ENCODE measurements around the gene CCNQ. TPM values are rescaled to one million over a fixed set of nuclear protein-coding genes. Genes with fewer than 3 reads are reported as not detected.
A peak's percentile ranks its signal among the peaks of the same experiment; 100 is the strongest.

CCNQ gene
- total RNA-seq, 1 donor from 2014 or later, result 15.2 TPM

- no peaks in the 10 kb centered on the region for H3F3A ChIP-seq (ENCODE audit: low read depth)
- H3K9ac ChIP-seq, result no peak overlapping the region
- peaks cover 6% of the 10 kb centered on the region for H3K27me3 Mint-ChIP-seq (ENCODE audit: insufficient read depth, low read depth)
- H3K79me2 ChIP-seq (ENCODE audit: low read depth), result no peaks in the 10 kb centered on the region
- no peak for DNase-seq (ENCODE audit: low spot score)
- H3K9me3 Mint-ChIP-seq, result peaks cover 29% of the 10 kb centered on the region
- no peak overlapping the region for H3K4me3 Mint-ChIP-seq
- H3K4me3 ChIP-seq, result no peak overlapping the region
- no peak overlapping the region for H3K4me2 ChIP-seq
- no peak overlapping the region for H2AFZ ChIP-seq (replicated peaks)
- TF ChIP-seq CTCF (IDR thresholded peaks at IDR 0.05) (no peak), EZH2phosphoT487 (IDR thresholded peaks at IDR 0.05) (no peak), EZH2 (IDR thresholded peaks at IDR 0.05) (no peak)
- H3K4me1 ChIP-seq, result no peaks in the 10 kb centered on the region
- no peaks in the 10 kb centered on the region for H3K36me3 ChIP-seq
- H3K36me3 Mint-ChIP-seq, result no peaks in the 10 kb centered on the region
- no peaks in the 10 kb centered on the region for H4K20me1 ChIP-seq (ENCODE audit: low read depth)
- H3K9me3 ChIP-seq (ENCODE audit: low read depth), result no peaks in the 10 kb centered on the region
- no peak overlapping the region for H3K27ac ChIP-seq
- H3K4me1 Mint-ChIP-seq, result peaks cover 5% of the 10 kb centered on the region
- H3K27me3 ChIP-seq, result no peaks in the 10 kb centered on the region
- no peak overlapping the region for H3K27ac Mint-ChIP-seq
These were observed 36.4 kb downstream of the CCNQ start for GRCh38 chrX:153562546-153562945.

- no peaks in the 10 kb centered on the region for H3K27me3 ChIP-seq
- Mint-ChIP-seq H3K36me3 (no peaks in the 10 kb centered on the region), H3K4me1 (peaks cover 2% of the 10 kb centered on the region), H3K4me3 (no peak overlapping the region), H3K9me3 (peaks cover 25% of the 10 kb centered on the region), H3K27ac (peak overlapping the region; percentile 46), H3K27me3 (ENCODE audit: insufficient read depth, low read depth) (peaks cover 7% of the 10 kb centered on the region)
- no peaks in the 10 kb centered on the region for H3K4me1 ChIP-seq
- no peak overlapping the region for H3K9ac ChIP-seq
- no peak for TF ChIP-seq EZH2 (IDR thresholded peaks at IDR 0.05)
- TF ChIP-seq EZH2phosphoT487 (IDR thresholded peaks at IDR 0.05), result no peak
- TF ChIP-seq CTCF (IDR thresholded peaks at IDR 0.05), result no peak
- H3K27ac ChIP-seq, result no peak overlapping the region
- no peaks in the 10 kb centered on the region for H3K79me2 ChIP-seq (ENCODE audit: low read depth)
- no peak overlapping the region for H3K4me3 ChIP-seq
- H3K9me3 ChIP-seq (ENCODE audit: low read depth), result no peaks in the 10 kb centered on the region
- no peaks in the 10 kb centered on the region for H3K36me3 ChIP-seq
- no peaks in the 10 kb centered on the region for H3F3A ChIP-seq (ENCODE audit: low read depth)
- no peak for DNase-seq (ENCODE audit: low spot score)
- H2AFZ ChIP-seq (replicated peaks), result no peak overlapping the region
- no peak overlapping the region for H3K4me2 ChIP-seq
- H4K20me1 ChIP-seq (ENCODE audit: low read depth), result no peaks in the 10 kb centered on the region
These were observed 37.6 kb downstream of the CCNQ start for GRCh38 chrX:153561337-153561736.

- Mint-ChIP-seq H3K36me3 (no peaks in the 10 kb centered on the region), H3K4me1 (peaks cover 2% of the 10 kb centered on the region), H3K27ac (no peak overlapping the region), H3K9me3 (peaks cover 27% of the 10 kb centered on the region), H3K27me3 (ENCODE audit: insufficient read depth, low read depth) (peaks cover 5% of the 10 kb centered on the region), H3K4me3 (no peak overlapping the region)
- no peaks in the 10 kb centered on the region for H3K9me3 ChIP-seq (ENCODE audit: low read depth)
- no peaks in the 10 kb centered on the region for H3K79me2 ChIP-seq (ENCODE audit: low read depth)
- H3K4me3 ChIP-seq, result no peak overlapping the region
- H4K20me1 ChIP-seq (ENCODE audit: low read depth), result no peaks in the 10 kb centered on the region
- no peak for DNase-seq (ENCODE audit: low spot score)
- H3K4me2 ChIP-seq, result no peak overlapping the region
- H2AFZ ChIP-seq (replicated peaks), result no peak overlapping the region
- H3K36me3 ChIP-seq, result no peaks in the 10 kb centered on the region
- H3F3A ChIP-seq (ENCODE audit: low read depth), result no peaks in the 10 kb centered on the region
- no peak overlapping the region for H3K27ac ChIP-seq
- no peak overlapping the region for H3K9ac ChIP-seq
- H3K4me1 ChIP-seq, result no peaks in the 10 kb centered on the region
- no peak for TF ChIP-seq EZH2phosphoT487 (IDR thresholded peaks at IDR 0.05)
- TF ChIP-seq EZH2 (IDR thresholded peaks at IDR 0.05), result no peak
- no peak for TF ChIP-seq CTCF (IDR thresholded peaks at IDR 0.05)
- H3K27me3 ChIP-seq, result no peaks in the 10 kb centered on the region
These were observed 38.5 kb downstream of the CCNQ start for GRCh38 chrX:153560466-153560865.

All from neural progenitor cell (in vitro differentiated cells).